K562 (cell line): ENCODE measurements around the gene RAB39B. TPM values are rescaled to one million over a fixed set of nuclear protein-coding genes. Genes with fewer than 3 reads are reported as not detected.

ENCODE experiments used
- BDP1 ChIP-seq: IDR thresholded peaks from 3 replicates; pipeline ENCODE4 v1.6.1; 2011; ENCODE audit not compliant: insufficient read length, insufficient read depth
- BRD9 ChIP-seq: fragments of 450-650 bp; IDR thresholded peaks from 2 replicates; pipeline ENCODE4 v1.6.1; 2018; ENCODE audit warnings: low read depth; ENCODE audit not compliant: partially characterized antibody
- CREB3 ChIP-seq: fragments of 450-650 bp; conservative IDR thresholded peaks from 2 replicates; pipeline ENCODE4 v1.6.1; 2016; ENCODE audit warnings: missing genetic modification characterization, low read depth, mild to moderate bottlenecking, missing compliant biosample characterization, moderate library complexity
- CTCFL ChIP-seq: IDR thresholded peaks from 2 replicates; pipeline ENCODE4 v1.6.1; 2011; ENCODE audit warnings: borderline replicate concordance, low read depth, mild to moderate bottlenecking, moderate library complexity, low read length; ENCODE audit not compliant: insufficient read depth, poor library complexity, severe bottlenecking
- EGR1 ChIP-seq: fragments of 450-650 bp; conservative IDR thresholded peaks from 2 replicates; pipeline ENCODE4 v1.6.1; 2017; ENCODE audit warnings: mild to moderate bottlenecking
- FOXM1 ChIP-seq, 2 experiments: fragments of 450-650 bp in 1 of 2; sonication (generic) in 1 of 2; formaldehyde crosslinking in 1 of 2; IDR thresholded peaks; 2 replicates each; pipeline versions ENCODE4 v1.6.1 to v1.9.0; 2017 to 2022; ENCODE audit warnings: low read depth in 2 of 2, mild to moderate bottlenecking in 2 of 2, missing genetic modification reagents in 1 of 2, moderate library complexity in 1 of 2
- GABPA ChIP-seq: fragments of 200-800 bp; sonication (Bioruptor generic); conservative IDR thresholded peaks from 2 replicates; pipeline ENCODE4 v1.6.1; 2016; ENCODE audit warnings: low read depth, missing genetic modification characterization, missing compliant biosample characterization
- HOXB6 ChIP-seq: fragments of 250-450 bp; sonication (Bioruptor Pico); IDR thresholded peaks from 2 replicates; pipeline ENCODE4 v1.5.1; 2022; ENCODE audit warnings: mild to moderate bottlenecking, borderline replicate concordance
- KAT7 ChIP-seq: sonication (generic); formaldehyde crosslinking; IDR thresholded peaks from 2 replicates; pipeline ENCODE4 v1.8.0; 2022; ENCODE audit warnings: missing genetic modification reagents, mild to moderate bottlenecking, borderline replicate concordance
- LCOR ChIP-seq: sonication (generic); formaldehyde crosslinking; IDR thresholded peaks from 2 replicates; pipeline ENCODE4 v1.8.0; 2022; ENCODE audit warnings: mild to moderate bottlenecking, missing genetic modification reagents
- MAFG ChIP-seq: fragments of 450-650 bp; conservative IDR thresholded peaks from 2 replicates; pipeline ENCODE4 v1.6.1; 2016; ENCODE audit warnings: missing genetic modification characterization, missing compliant biosample characterization
- MTA3 ChIP-seq: fragments of 450-650 bp; formaldehyde crosslinking; IDR thresholded peaks from 2 replicates; pipeline ENCODE4 v1.6.1; 2017; ENCODE audit warnings: mild to moderate bottlenecking, borderline replicate concordance
- NFE2 ChIP-seq: IDR thresholded peaks from 2 replicates; pipeline ENCODE4 v1.6.1; 2014; ENCODE audit warnings: antibody characterized with exemption, low read depth
- NFE2L1 ChIP-seq: fragments of 450-650 bp; IDR thresholded peaks from 2 replicates; pipeline ENCODE4 v1.6.1; 2016; ENCODE audit warnings: missing genetic modification characterization, low read depth, mild to moderate bottlenecking, missing compliant biosample characterization, moderate library complexity, borderline replicate concordance
- NRF1 ChIP-seq, 2 experiments: fragments of 450-650 bp; IDR thresholded peaks in 1 of 2; conservative IDR thresholded peaks in 1 of 2; 2 replicates each; pipeline ENCODE4 v1.6.1; 2014; ENCODE audit warnings: mild to moderate bottlenecking in 2 of 2
- POU5F1 ChIP-seq: fragments of 150-350 bp; IDR thresholded peaks from 2 replicates; pipeline ENCODE4 v1.6.1; 2014; ENCODE audit warnings: borderline replicate concordance, low read length, low read depth, mild to moderate bottlenecking; ENCODE audit not compliant: partially characterized antibody
- PRMT5 ChIP-seq: sonication (generic); formaldehyde crosslinking; IDR thresholded peaks from 2 replicates; pipeline ENCODE4 v1.5.0; 2020; ENCODE audit warnings: missing genetic modification reagents
- RBFOX2 ChIP-seq: fragments of 200-400 bp; formaldehyde crosslinking; IDR thresholded peaks from 2 replicates; pipeline ENCODE4 v1.6.1; 2017; ENCODE audit warnings: low read depth, mild to moderate bottlenecking, low read length, moderate library complexity
- SMARCB1 ChIP-seq: IDR thresholded peaks from 2 replicates; pipeline ENCODE4 v1.6.1; 2011; ENCODE audit warnings: improper control_type of control experiment, low read depth; ENCODE audit not compliant: insufficient read length
- SOX6 ChIP-seq: fragments of 450-650 bp; IDR thresholded peaks from 2 replicates; pipeline ENCODE4 v1.6.1; 2014; ENCODE audit warnings: mild to moderate bottlenecking
- SRF ChIP-seq, 2 experiments: fragments of 250-450, 450-650 bp in 1 of 2; sonication (Bioruptor Pico) in 1 of 2; sonication (generic) in 1 of 2; formaldehyde crosslinking; IDR thresholded peaks; 2 replicates each; pipeline versions ENCODE4 v1.5.0 to v1.5.1; 2020 to 2022; ENCODE audit warnings: mild to moderate bottlenecking in 1 of 2, missing genetic modification reagents in 1 of 2
- SRSF3 ChIP-seq: fragments of 200-400 bp; formaldehyde crosslinking; IDR thresholded peaks from 2 replicates; pipeline ENCODE4 v1.6.1; 2016; ENCODE audit warnings: mild to moderate bottlenecking, low read length, moderate library complexity; ENCODE audit not compliant: insufficient read depth
- TAF1 ChIP-seq: IDR thresholded peaks from 2 replicates; pipeline ENCODE4 v1.6.1; 2011; ENCODE audit warnings: mild to moderate bottlenecking, low read length, moderate library complexity; ENCODE audit not compliant: insufficient read depth, control insufficient read depth, severe bottlenecking; ENCODE audit errors: extremely low read depth
- TCF3 ChIP-seq: sonication (generic); formaldehyde crosslinking; IDR thresholded peaks from 2 replicates; pipeline ENCODE4 v1.4.0; 2020; ENCODE audit warnings: mild to moderate bottlenecking, missing genetic modification reagents
- ZNF57 ChIP-seq: fragments of 450-650 bp; formaldehyde crosslinking; IDR thresholded peaks from 2 replicates; pipeline ENCODE4 v1.4.0; 2020; ENCODE audit warnings: mild to moderate bottlenecking, moderate library complexity
- ZNF76 ChIP-seq: fragments of 250-450 bp; sonication (Bioruptor Pico); IDR thresholded peaks from 2 replicates; pipeline ENCODE4 v1.4.0; 2020; ENCODE audit warnings: mild to moderate bottlenecking, moderate library complexity, borderline replicate concordance
- polyA plus RNA-seq, 8 experiments: library from polyadenylated mRNA; depleted of rRNA in 4 of 8; stranded (reverse) in 5 of 8; unstranded in 3 of 8; fragments of >200 nt; fragmentation: Nextera tagmentation in 2 of 8; fragmentation: Illumina TruSeq in 1 of 8; extraction: Ambion mirVana in 2 of 8; extraction: Trizol in 1 of 8; gene quantifications; 2 replicates each; pipeline versions ENCODE4 v1.2.1 to v1.2.3, GENCODE V29; 2011 to 2014; ENCODE audit warnings: inconsistent platforms in 1 of 8, missing spikeins in 1 of 8
- total RNA-seq, 7 experiments: library from RNA; depleted of rRNA in 6 of 7; stranded (reverse); fragments of >200 nt in 6 of 7; fragmentation: Illumina TruSeq in 2 of 7; extraction: Trizol in 2 of 7; gene quantifications; 2 replicates each; pipeline versions ENCODE4 v1.2.1 to v1.2.3, GENCODE V29; 2011 to 2021; ENCODE audit warnings: low replicate concordance in 1 of 7

The RAB39B gene
- total and polyA plus RNA-seq, 9 of the 15 experiments (the other 6 are each of a cell fraction or from before 2014, with no cell fraction given) = 0.04 to 0.07 (median 0.04) TPM; not detected in 6

GRCh38 chrX:155216179-155216939 lies 47.9 kb downstream of the RAB39B start, which contains the start of gene VBP1 (continued):
- TF ChIP-seq SOX6 = no peak
- peak; percentile 72 for TF ChIP-seq CTCFL
- no peak for TF ChIP-seq FOXM1 (IDR thresholded peaks at IDR 0.05; ENCODE audit: low read depth)
- no peak for TF ChIP-seq FOXM1 (CRISPR knock-in tag; IDR thresholded peaks at IDR 0.05; ENCODE audit: low read depth)
- no peak for TF ChIP-seq MTA3
- no peak for TF ChIP-seq SMARCB1
- no peak for TF ChIP-seq KAT7
- no peak for TF ChIP-seq PRMT5
- TF ChIP-seq EGR1 = no peak
- TF ChIP-seq GABPA (tag) = no peak
- TF ChIP-seq SRSF3 = peak; percentile 87; the same call in 1 of the 2 replicates
- TF ChIP-seq POU5F1 = no peak
- no peak for TF ChIP-seq NFE2
- no peak for TF ChIP-seq BDP1
- TF ChIP-seq ZNF57 (CRISPR knock-in tag) = no peak
- no peak; a peak in 1 of 4 replicates for TF ChIP-seq SRF (CRISPR knock-in tag; IDR thresholded peaks at IDR 0.05)
- TF ChIP-seq ZNF76 = no peak
- TF ChIP-seq NRF1 (conservative IDR thresholded peaks at IDR 0.05 in 1 of 2, IDR thresholded peaks at IDR 0.05 in 1 of 2) = peak; percentile 91 to 93
- TF ChIP-seq HOXB6 (CRISPR knock-in tag) = no peak
- TF ChIP-seq BRD9 = peak; percentile 55
- TF ChIP-seq TCF3 (CRISPR knock-in tag) = no peak
- no peak for TF ChIP-seq MAFG
- TF ChIP-seq CREB3 (tag) = no peak
- TF ChIP-seq RBFOX2 = peak; percentile 99
- TF ChIP-seq LCOR (CRISPR knock-in tag) = no peak
- TF ChIP-seq TAF1 = peak; percentile 92
- no peak for TF ChIP-seq NFE2L1 (tag)
